HL-60 (cell line): ENCODE data around the gene ANKRD13A.

ENCODE experiments used
- DNase-seq, 2 experiments: peaks; one replicate each; pipeline ENCODE4 v3.0.0-alpha.2; 2010 to 2020; ENCODE audit warnings: low read depth in 1 of 2, low spot score in 1 of 2
- H3K27ac ChIP-seq: fragments of 250-450 bp; sonication (Bioruptor Pico); replicated peaks from 2 replicates; pipeline ENCODE4 v1.5.1; 2020; ENCODE audit warnings: mild to moderate bottlenecking, moderate library complexity
- H3K27me3 ChIP-seq: fragments of 250-450 bp; sonication (Bioruptor Pico); 2 replicates; pipeline ENCODE4 v1.5.1; 2021; ENCODE audit warnings: mild to moderate bottlenecking, moderate library complexity; ENCODE audit not compliant: insufficient read depth, poor library complexity, severe bottlenecking
- H3K4me3 ChIP-seq: replicated peaks from 2 replicates; pipeline ENCODE4 v1.5.1; 2011; ENCODE audit warnings: mild to moderate bottlenecking, control low read depth, low read length; ENCODE audit not compliant: insufficient read depth
- CTCF ChIP-seq: IDR thresholded peaks from one replicate; pipeline ENCODE4 v1.5.1; 2011; ENCODE audit warnings: low read length, control low read depth, inconsistent platforms; ENCODE audit not compliant: insufficient read depth
- GABPA ChIP-seq: IDR thresholded peaks from 2 replicates; pipeline ENCODE4 v1.6.1; 2012; ENCODE audit warnings: low read depth
- POLR2AphosphoS5 ChIP-seq: IDR thresholded peaks from 2 replicates; pipeline ENCODE4 v1.6.1; 2012; ENCODE audit warnings: low read depth
- SPI1 ChIP-seq: IDR thresholded peaks from 2 replicates; pipeline ENCODE4 v1.6.1; 2012; ENCODE audit warnings: low read depth, mild to moderate bottlenecking, borderline replicate concordance
- TF ChIP-seq, protein P1 (sequence below): IDR thresholded peaks from 2 replicates; pipeline ENCODE4 v1.6.1; 2012; ENCODE audit warnings: low read depth; ENCODE audit not compliant: insufficient replicate concordance

ANKRD13A gene

DNA sequence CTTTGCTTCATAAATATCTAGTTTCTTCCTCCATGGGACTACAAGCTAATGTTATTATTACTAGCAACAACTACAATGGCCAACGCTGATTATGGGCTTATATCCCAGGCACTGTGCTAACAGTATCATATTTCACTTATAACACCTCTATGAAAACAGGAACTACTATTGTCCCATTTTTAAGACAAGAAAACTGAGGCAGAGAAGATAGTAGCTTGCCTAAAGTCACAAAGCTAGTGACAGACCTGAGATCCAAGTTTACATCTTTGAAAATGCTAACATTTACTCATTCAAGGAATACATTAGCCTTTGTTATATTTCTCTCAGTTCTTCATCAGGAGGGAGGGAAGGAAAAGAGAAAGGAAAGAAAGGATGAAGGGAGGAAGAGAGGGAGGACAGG, 35.9 kb upstream of the ANKRD13A start:
- Histone ChIP-seq H3K27ac (no peak overlapping the region), H3K4me3 (no peak overlapping the region), H3K27me3 (no peaks in the 10 kb centered on the region)
- no peak for DNase-seq
- TF ChIP-seq POLR2AphosphoS5 (no peak), SPI1 (no peak), CTCF (no peak), GABPA (no peak)
- TF ChIP-seq, protein P1, sequence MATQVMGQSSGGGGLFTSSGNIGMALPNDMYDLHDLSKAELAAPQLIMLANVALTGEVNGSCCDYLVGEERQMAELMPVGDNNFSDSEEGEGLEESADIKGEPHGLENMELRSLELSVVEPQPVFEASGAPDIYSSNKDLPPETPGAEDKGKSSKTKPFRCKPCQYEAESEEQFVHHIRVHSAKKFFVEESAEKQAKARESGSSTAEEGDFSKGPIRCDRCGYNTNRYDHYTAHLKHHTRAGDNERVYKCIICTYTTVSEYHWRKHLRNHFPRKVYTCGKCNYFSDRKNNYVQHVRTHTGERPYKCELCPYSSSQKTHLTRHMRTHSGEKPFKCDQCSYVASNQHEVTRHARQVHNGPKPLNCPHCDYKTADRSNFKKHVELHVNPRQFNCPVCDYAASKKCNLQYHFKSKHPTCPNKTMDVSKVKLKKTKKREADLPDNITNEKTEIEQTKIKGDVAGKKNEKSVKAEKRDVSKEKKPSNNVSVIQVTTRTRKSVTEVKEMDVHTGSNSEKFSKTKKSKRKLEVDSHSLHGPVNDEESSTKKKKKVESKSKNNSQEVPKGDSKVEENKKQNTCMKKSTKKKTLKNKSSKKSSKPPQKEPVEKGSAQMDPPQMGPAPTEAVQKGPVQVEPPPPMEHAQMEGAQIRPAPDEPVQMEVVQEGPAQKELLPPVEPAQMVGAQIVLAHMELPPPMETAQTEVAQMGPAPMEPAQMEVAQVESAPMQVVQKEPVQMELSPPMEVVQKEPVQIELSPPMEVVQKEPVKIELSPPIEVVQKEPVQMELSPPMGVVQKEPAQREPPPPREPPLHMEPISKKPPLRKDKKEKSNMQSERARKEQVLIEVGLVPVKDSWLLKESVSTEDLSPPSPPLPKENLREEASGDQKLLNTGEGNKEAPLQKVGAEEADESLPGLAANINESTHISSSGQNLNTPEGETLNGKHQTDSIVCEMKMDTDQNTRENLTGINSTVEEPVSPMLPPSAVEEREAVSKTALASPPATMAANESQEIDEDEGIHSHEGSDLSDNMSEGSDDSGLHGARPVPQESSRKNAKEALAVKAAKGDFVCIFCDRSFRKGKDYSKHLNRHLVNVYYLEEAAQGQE: no peak

- TF ChIP-seq CTCF (no peak), GABPA (no peak), SPI1 (no peak), POLR2AphosphoS5 (no peak)
- TF ChIP-seq, protein P1: no peak
- no peaks in the 10 kb centered on the region for H3K27me3 ChIP-seq
- no peak overlapping the region for H3K27ac ChIP-seq
- no peak overlapping the region for H3K4me3 ChIP-seq
- DNase-seq: no peak
Measured at GRCh38 chr12:109963743-109964429, 35.3 kb upstream of the ANKRD13A start.

- TF ChIP-seq, protein P1: no peak
- TF ChIP-seq CTCF (no peak), POLR2AphosphoS5 (no peak), SPI1 (no peak), GABPA (no peak)
- Histone ChIP-seq H3K27me3 (no peaks in the 10 kb centered on the region), H3K4me3 (no peak overlapping the region), H3K27ac (no peak overlapping the region)
- no peak for DNase-seq
Measured at GRCh38 chr12:109966546-109966945, 32.7 kb upstream of the ANKRD13A start.
